GM19463 (cell line): ENCODE data around the gene SLC22A2.

Source experiments
- ATAC-seq: cut with Tn5 transposase; IDR thresholded peaks from one replicate; pipeline ENCODE4 v1.9.1; 2021; ENCODE audit warnings: mild to moderate bottlenecking, moderate library complexity; ENCODE audit not compliant: unreplicated experiment

SLC22A2 gene

GRCh38 chr6:160274871-160275510 lies 16.4 kb upstream of the SLC22A2 start:
- ATAC-seq: no peak

GRCh38 chr6:160273750-160274149 lies 15.1 kb upstream of the SLC22A2 start:
- no peak for ATAC-seq

GRCh38 chr6:160273196-160273595 lies 14.6 kb upstream of the SLC22A2 start:
- ATAC-seq: no peak

GRCh38 chr6:160272707-160273106 lies 14.1 kb upstream of the SLC22A2 start:
- ATAC-seq: no peak

- no peak for ATAC-seq
These were observed 11.7 kb upstream of the SLC22A2 start for GRCh38 chr6:160270347-160270746.

- ATAC-seq: no peak
These were observed 11.2 kb upstream of the SLC22A2 start for GRCh38 chr6:160269771-160270170.

- no peak for ATAC-seq
These were observed 10.5 kb upstream of the SLC22A2 start for GRCh38 chr6:160269023-160269521.

GRCh38 chr6:160267102-160267501 lies 8.5 kb upstream of the SLC22A2 start:
- ATAC-seq: no peak

- peak; percentile 75 for ATAC-seq
These were observed 7.4 kb upstream of the SLC22A2 start for GRCh38 chr6:160265869-160266476.

- ATAC-seq: no peak
These were observed 5.5 kb upstream of the SLC22A2 start for GRCh38 chr6:160264061-160264612.

- no peak for ATAC-seq
These were observed 4.7 kb upstream of the SLC22A2 start for GRCh38 chr6:160263196-160263939.

GRCh38 chr6:160261991-160262680 lies 3.5 kb upstream of the SLC22A2 start:
- ATAC-seq: no peak

- ATAC-seq: no peak
These were observed 2.3 kb upstream of the SLC22A2 start for GRCh38 chr6:160260803-160261450.

- ATAC-seq: peak; percentile 86
These were observed 1.7 kb upstream of the SLC22A2 start for GRCh38 chr6:160260367-160260766.

- no peak for ATAC-seq
These were observed 977 bp upstream of the SLC22A2 start for GRCh38 chr6:160259598-160259997.

- ATAC-seq: no peak
These were observed 463 bp upstream of the SLC22A2 start for GRCh38 chr6:160259143-160259425.

- no peak for ATAC-seq
These were observed 2.2 kb downstream of the SLC22A2 start for GRCh38 chr6:160256445-160256844.

GRCh38 chr6:160254467-160255312 lies 3.9 kb downstream of the SLC22A2 start:
- peak; percentile 41 for ATAC-seq

- peak; percentile 62 for ATAC-seq
These were observed 4.9 kb downstream of the SLC22A2 start for GRCh38 chr6:160253714-160254113.

GRCh38 chr6:160253292-160253691 lies 5.3 kb downstream of the SLC22A2 start:
- ATAC-seq: no peak
